CD14-positive monocyte (primary cell): ENCODE data around the gene OSBPL2. TPM values are rescaled to one million over a fixed set of nuclear protein-coding genes. Genes with fewer than 3 reads are reported as not detected.

Experiments used
- DNase-seq, 3 donors: peaks; one replicate each; pipeline ENCODE4 v3.0.0-alpha.2; 2011 to 2022
- H2AFZ ChIP-seq: 2 replicates; pipeline ENCODE4 v1.6.0; 2012; ENCODE audit warnings: mild to moderate bottlenecking, low read depth, low read length, inconsistent platforms; ENCODE audit not compliant: insufficient read depth, poor library complexity, severe bottlenecking
- H3K27ac ChIP-seq, 2 donors: 1 replicate in 1 of 2; 2 replicates in 1 of 2; pipeline ENCODE4 v1.5.1; 2012 to 2013; ENCODE audit warnings: low read length in 2 of 2, control low read depth in 1 of 2, inconsistent platforms in 1 of 2, low read depth in 1 of 2, mild to moderate bottlenecking in 1 of 2
- H3K27me3 ChIP-seq, 2 donors: one replicate each; pipeline versions ENCODE4 v1.6.0 to v1.6.1; 2011 to 2013; ENCODE audit warnings: low read length in 2 of 2; ENCODE audit not compliant: control insufficient read depth in 2 of 2, insufficient read depth in 2 of 2
- H3K36me3 ChIP-seq, 2 donors: replicated peaks in 1 of 2; 1 replicate in 1 of 2; 2 replicates in 1 of 2; pipeline versions ENCODE4 v1.5.1 to v1.6.1; 2012 to 2013; ENCODE audit warnings: low read length in 2 of 2, control low read depth in 1 of 2, inconsistent platforms in 1 of 2, mild to moderate bottlenecking in 1 of 2; ENCODE audit not compliant: insufficient read depth in 2 of 2, control insufficient read depth in 1 of 2
- H3K4me1 ChIP-seq, 2 donors: 1 replicate in 1 of 2; 2 replicates in 1 of 2; pipeline versions ENCODE4 v1.5.1 to v1.6.1; 2012 to 2013; ENCODE audit warnings: low read length in 2 of 2, control low read depth in 1 of 2, inconsistent platforms in 1 of 2, mild to moderate bottlenecking in 1 of 2, moderate library complexity in 1 of 2; ENCODE audit not compliant: insufficient read depth in 2 of 2, control insufficient read depth in 1 of 2
- H3K4me2 ChIP-seq: replicated peaks from 2 replicates; pipeline ENCODE3; 2012; ENCODE audit warnings: low read length, moderate library complexity, mild to moderate bottlenecking; ENCODE audit not compliant: poor library complexity, severe bottlenecking; ENCODE audit errors: extremely low read depth
- H3K4me3 ChIP-seq, 3 experiments: fragments of 200-600 bp in 1 of 3; sonication (generic) in 1 of 3; replicated peaks in 1 of 3; 1 replicate in 2 of 3; 2 replicates in 1 of 3; pipeline ENCODE4 v1.5.1; 2011 to 2013; ENCODE audit warnings: low read length in 3 of 3, mild to moderate bottlenecking in 3 of 3, control low read depth in 2 of 3, low read depth in 2 of 3, inconsistent platforms in 1 of 3, moderate library complexity in 1 of 3
- H3K79me2 ChIP-seq: 2 replicates; pipeline ENCODE4 v1.6.0; 2012; ENCODE audit warnings: mild to moderate bottlenecking, control low read depth, inconsistent platforms, low read length, moderate library complexity; ENCODE audit not compliant: insufficient read depth
- H3K9ac ChIP-seq: 2 replicates; pipeline ENCODE4 v1.6.0; 2017; ENCODE audit warnings: low read length, mild to moderate bottlenecking; ENCODE audit not compliant: insufficient read depth, poor library complexity, severe bottlenecking
- H3K9me3 ChIP-seq, 2 donors: replicated peaks in 1 of 2; 1 replicate in 1 of 2; 2 replicates in 1 of 2; pipeline versions ENCODE4 v1.5.1 to v1.6.1; 2012 to 2013; ENCODE audit warnings: low read length in 2 of 2, control low read depth in 1 of 2; ENCODE audit not compliant: control insufficient read depth in 1 of 2, insufficient read depth in 1 of 2
- H4K20me1 ChIP-seq: 2 replicates; pipeline ENCODE4 v1.6.0; 2012; ENCODE audit warnings: mild to moderate bottlenecking, low read length, control low read depth, moderate library complexity; ENCODE audit not compliant: insufficient read depth
- H3K27ac Mint-ChIP-seq, 7 donors: one replicate each; pipeline ENCODE4 v1.8.0; 2020; ENCODE audit warnings: mild to moderate bottlenecking in 7 of 7, mixed read lengths in 7 of 7, moderate library complexity in 6 of 7, inconsistent platforms in 2 of 7
- H3K27me3 Mint-ChIP-seq, 3 donors: one replicate each; pipeline ENCODE4 v1.8.0; 2021 to 2022; ENCODE audit warnings: low read depth in 3 of 3, mild to moderate bottlenecking in 3 of 3, mixed read lengths in 3 of 3, moderate library complexity in 3 of 3, inconsistent platforms in 1 of 3
- H3K36me3 Mint-ChIP-seq, 2 donors: one replicate each; pipeline ENCODE4 v1.8.0; 2020; ENCODE audit warnings: mixed read lengths in 2 of 2, inconsistent platforms in 1 of 2, mild to moderate bottlenecking in 1 of 2
- H3K4me1 Mint-ChIP-seq: one replicate; pipeline ENCODE4 v1.8.0; 2020; ENCODE audit warnings: mild to moderate bottlenecking, mixed read lengths
- H3K4me3 Mint-ChIP-seq, 2 donors: one replicate each; pipeline ENCODE4 v1.8.0; 2020; ENCODE audit warnings: mild to moderate bottlenecking in 2 of 2, mixed read lengths in 2 of 2, moderate library complexity in 1 of 2
- H3K9me3 Mint-ChIP-seq, 7 donors: one replicate each; pipeline ENCODE4 v1.8.0; 2020 to 2022; ENCODE audit warnings: mixed read lengths in 7 of 7, mild to moderate bottlenecking in 6 of 7, moderate library complexity in 6 of 7, inconsistent platforms in 2 of 7
- CTCF ChIP-seq: fragments of 200-600 bp; IDR thresholded peaks from one replicate; pipeline ENCODE4 v1.8.0; 2022; ENCODE audit warnings: antibody characterized with exemption, mild to moderate bottlenecking
- WGBS: methylation state at CpG from one replicate; pipeline ENCODE4 v1.1.5; 2013; ENCODE audit warnings: missing lambda C conversion rate; ENCODE audit not compliant: insufficient coverage; 5-methylcytosine and 5-hydroxymethylcytosine counted together
- intact Hi-C, 2 donors: fragments of 100-400 bp; cut with micrococcal nuclease; formaldehyde crosslinking; loops; one replicate each; pipeline versions ENCODE4 v1.15.0 to v1.15.1; 2023
- polyA plus RNA-seq, 3 donors: library from polyadenylated mRNA; depleted of rRNA in 1 of 3; unstranded in 2 of 3; stranded (reverse) in 1 of 3; fragments of 300-500 nt in 2 of 3; fragments of >200 nt in 1 of 3; fragmentation: Illumina TruSeq in 2 of 3; gene quantifications; 1 replicate in 2 of 3; 2 replicates in 1 of 3; pipeline ENCODE4 v1.2.3, GENCODE V29; 2012 to 2021

The OSBPL2 gene
- polyA plus RNA-seq, 3 donors = 12.9 to 29.1 (median 17.9) TPM

GRCh38 chr20:62236200-62236599, 2.1 kb upstream of the OSBPL2 start:
- no peak for DNase-seq
- Histone ChIP-seq H3K4me3 (no peak overlapping the region), H3K9ac (no peak overlapping the region), H3K4me2 (no peak overlapping the region), H2AFZ (no peak overlapping the region), H3K9me3 (peaks cover 0 to 7% of the 10 kb centered on the region in 2 donors), H3K36me3 (no peaks in the 10 kb centered on the region), H3K4me1 (peaks cover 24 to 30% of the 10 kb centered on the region in 2 donors), H3K27me3 (no peaks in the 10 kb centered on the region), H4K20me1 (peaks cover 14% of the 10 kb centered on the region), H3K79me2 (peaks cover 25% of the 10 kb centered on the region), H3K27ac (no peak overlapping the region)
- H3K4me3 Mint-ChIP-seq = no peak overlapping the region
- H3K36me3 Mint-ChIP-seq = peaks cover under 1 to 7% of the 10 kb centered on the region in 2 donors
- intact Hi-C loops = loop anchor here (5.0 to 10.0 kb wide), 7 partner anchors 49 to 701 kb away; partner anchors contain the start of genes ADRM1 (in 1 of the 2), CABLES2 (in 1 of the 2), GID8 (in 1 of the 2) and LSM14B (in 1 of the 2)
- WGBS = no CpG with 5 or more reads among the region's 6 CpGs
- peaks cover 26% of the 10 kb centered on the region for H3K4me1 Mint-ChIP-seq
- peaks cover 3 to 7% (median 5%) of the 10 kb centered on the region in 7 donors for H3K9me3 Mint-ChIP-seq
- peaks cover 1 to 3% (median 3%) of the 10 kb centered on the region in 3 donors for H3K27me3 Mint-ChIP-seq
- TF ChIP-seq CTCF = no peak
- peak overlapping the region in 1 of 7 donors; percentile 45 for H3K27ac Mint-ChIP-seq

- DNase-seq = no peak
- peak overlapping the region; percentile 82 for H2AFZ ChIP-seq
- Mint-ChIP-seq H3K4me1 (peaks cover 33% of the 10 kb centered on the region), H3K27ac (peak overlapping the region in 1 of 7 donors; percentile 54), H3K36me3 (peaks cover 7 to 15% of the 10 kb centered on the region in 2 donors), H3K4me3 (no peak overlapping the region), H3K27me3 (peaks cover 1 to 3% (median 2%) of the 10 kb centered on the region in 3 donors), H3K9me3 (peaks cover 3 to 7% (median 5%) of the 10 kb centered on the region in 7 donors)
- no peak for TF ChIP-seq CTCF
- no peak overlapping the region for H3K4me3 ChIP-seq
- H3K4me1 ChIP-seq = peaks cover 28 to 38% of the 10 kb centered on the region in 2 donors
- no peaks in the 10 kb centered on the region for H3K27me3 ChIP-seq
- H3K36me3 ChIP-seq = peaks cover 4 to 6% of the 10 kb centered on the region in 2 donors
- no peak overlapping the region for H3K4me2 ChIP-seq
- peaks cover 0 to 7% of the 10 kb centered on the region in 2 donors for H3K9me3 ChIP-seq
- intact Hi-C loops = loop anchor here (5.0 to 10.0 kb wide), 7 partner anchors 50 to 700 kb away; partner anchors contain the start of genes ADRM1 (in 1 of the 2), CABLES2 (in 1 of the 2), GID8 (in 1 of the 2) and LSM14B (in 1 of the 2)
- H3K9ac ChIP-seq = no peak overlapping the region
- H4K20me1 ChIP-seq = peaks cover 21% of the 10 kb centered on the region
- no peak overlapping the region for H3K27ac ChIP-seq
- peaks cover 32% of the 10 kb centered on the region for H3K79me2 ChIP-seq
- 81% methylated on average over 19 of the region's 28 CpGs for WGBS
These were observed 1.4 kb upstream of the OSBPL2 start for GRCh38 chr20:62236766-62237513.
